H1 (cell line): ENCODE data around the gene LSM7. TPM values are rescaled to one million over a fixed set of nuclear protein-coding genes. Genes with fewer than 3 reads are reported as not detected.

Source experiments
- KDM5A ChIP-seq: fragments of 200-600 bp; IDR thresholded peaks from 2 replicates; pipeline ENCODE4 v1.7.1; 2012; ENCODE audit warnings: mild to moderate bottlenecking, low read length, inconsistent platforms, mixed read lengths
- POU5F1 ChIP-seq: IDR thresholded peaks from 2 replicates; pipeline ENCODE4 v1.6.1; 2011; ENCODE audit warnings: low read depth, mild to moderate bottlenecking, low read length, moderate library complexity
- SP2 ChIP-seq: IDR thresholded peaks from 2 replicates; pipeline ENCODE4 v1.6.1; 2012; ENCODE audit warnings: mild to moderate bottlenecking, low read length, inconsistent platforms
- polyA plus RNA-seq, 7 experiments: library from polyadenylated mRNA; depleted of rRNA in 3 of 7; stranded (reverse) in 5 of 7; unstranded in 2 of 7; fragments of >200 nt in 5 of 7; fragments of 200-250 nt in 2 of 7; gene quantifications; 1 replicate in 5 of 7; 2 replicates in 1 of 7; 4 replicates in 1 of 7; pipeline versions ENCODE4 v1.2.1 to v1.2.3, GENCODE V29; 2011 to 2013; ENCODE audit warnings: missing spikeins in 2 of 7, mixed read lengths in 2 of 7
- total RNA-seq: library from RNA; stranded (reverse); fragmentation: NEBNext Ultra II Directional; extraction: Animal tissue kit (Norgen Biotek cat#: 25700); gene quantifications from 2 replicates; pipeline ENCODE4 v1.2.1, GENCODE V29; 2021
- TF ChIP-seq, protein P1 (sequence below): IDR thresholded peaks from 2 replicates; pipeline ENCODE4 v1.6.1; 2012; ENCODE audit warnings: low read length, inconsistent platforms

LSM7 gene
- total and polyA plus RNA-seq, 2 of the 8 experiments (the other 6 are each of a cell fraction or from before 2014, with no cell fraction given): 228 to 1,335 TPM

DNA sequence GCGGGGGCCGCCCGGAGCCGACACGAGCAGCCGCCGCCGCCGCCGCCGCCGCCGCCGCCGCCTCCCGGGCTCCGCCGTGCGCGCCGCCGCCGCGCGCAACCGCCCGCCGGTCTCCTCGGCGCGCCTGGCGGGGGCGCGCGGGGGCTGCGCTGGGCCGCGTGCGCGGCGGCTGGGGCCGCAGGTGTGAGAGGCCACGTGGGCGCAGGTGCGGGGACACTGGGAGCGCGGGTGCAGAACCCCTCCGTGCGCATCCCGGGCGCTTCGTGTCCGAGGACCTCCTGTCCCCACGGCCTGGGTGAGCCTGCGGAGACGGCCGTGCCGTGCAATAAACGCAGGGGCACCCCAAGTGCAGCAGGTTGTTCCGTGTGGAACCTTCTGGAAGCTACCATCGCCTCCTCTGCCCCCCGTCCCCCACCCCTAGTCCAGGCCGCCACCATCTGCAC, 20.3 kb downstream of the LSM7 start, which contains the start of gene LINGO3 (continued):
- no peak for TF ChIP-seq POU5F1
- TF ChIP-seq, protein P1, sequence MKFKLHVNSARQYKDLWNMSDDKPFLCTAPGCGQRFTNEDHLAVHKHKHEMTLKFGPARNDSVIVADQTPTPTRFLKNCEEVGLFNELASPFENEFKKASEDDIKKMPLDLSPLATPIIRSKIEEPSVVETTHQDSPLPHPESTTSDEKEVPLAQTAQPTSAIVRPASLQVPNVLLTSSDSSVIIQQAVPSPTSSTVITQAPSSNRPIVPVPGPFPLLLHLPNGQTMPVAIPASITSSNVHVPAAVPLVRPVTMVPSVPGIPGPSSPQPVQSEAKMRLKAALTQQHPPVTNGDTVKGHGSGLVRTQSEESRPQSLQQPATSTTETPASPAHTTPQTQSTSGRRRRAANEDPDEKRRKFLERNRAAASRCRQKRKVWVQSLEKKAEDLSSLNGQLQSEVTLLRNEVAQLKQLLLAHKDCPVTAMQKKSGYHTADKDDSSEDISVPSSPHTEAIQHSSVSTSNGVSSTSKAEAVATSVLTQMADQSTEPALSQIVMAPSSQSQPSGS: no peak
- no peak for TF ChIP-seq KDM5A
- no peak for TF ChIP-seq SP2
